RKO (cell line): Measurements from ENCODE around the gene LRP10.
A peak's percentile ranks its signal among the peaks of the same experiment; 100 is the strongest.

Experiments used
- DNase-seq: peaks from one replicate; pipeline ENCODE4 v3.0.0-alpha.2; 2016; ENCODE audit warnings: low spot score

The LRP10 gene

DNA sequence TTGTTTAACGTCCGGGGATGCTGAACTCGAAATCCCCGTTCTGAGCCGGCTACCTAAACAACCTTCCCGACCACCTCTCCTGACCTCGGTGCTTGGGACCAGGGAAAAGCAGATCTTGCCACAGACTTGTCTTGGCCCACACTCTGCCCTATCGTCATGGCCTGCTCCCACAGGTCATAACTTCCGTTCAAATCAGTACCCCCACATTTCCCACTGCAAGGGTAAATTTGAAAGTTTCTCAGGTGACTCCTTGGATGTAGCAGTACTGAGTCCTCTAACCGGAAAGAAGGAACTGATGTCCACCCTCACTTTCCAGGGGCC, 48.0 kb downstream of the LRP10 start:
- DNase-seq, result no peak

DNA sequence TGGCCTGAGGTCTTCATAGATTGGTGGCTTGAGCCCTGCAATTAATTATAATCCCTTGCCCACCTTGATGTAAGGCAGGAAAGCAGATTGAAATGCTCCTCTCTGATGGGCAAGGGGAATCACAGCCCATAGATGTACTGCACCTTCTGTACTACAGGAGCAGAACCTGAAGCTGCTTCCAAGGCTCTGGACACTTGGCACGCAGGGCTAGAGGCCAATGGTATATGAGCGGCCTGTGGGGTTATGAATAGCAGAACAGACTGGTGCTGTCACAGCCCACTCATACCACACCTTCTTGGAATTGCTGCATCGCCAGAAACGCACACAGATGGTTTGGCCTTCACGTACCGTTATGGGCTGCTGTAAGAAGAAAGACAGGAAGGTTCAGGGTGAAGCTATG, 49.2 kb downstream of the LRP10 start:
- DNase-seq, result no peak

DNA sequence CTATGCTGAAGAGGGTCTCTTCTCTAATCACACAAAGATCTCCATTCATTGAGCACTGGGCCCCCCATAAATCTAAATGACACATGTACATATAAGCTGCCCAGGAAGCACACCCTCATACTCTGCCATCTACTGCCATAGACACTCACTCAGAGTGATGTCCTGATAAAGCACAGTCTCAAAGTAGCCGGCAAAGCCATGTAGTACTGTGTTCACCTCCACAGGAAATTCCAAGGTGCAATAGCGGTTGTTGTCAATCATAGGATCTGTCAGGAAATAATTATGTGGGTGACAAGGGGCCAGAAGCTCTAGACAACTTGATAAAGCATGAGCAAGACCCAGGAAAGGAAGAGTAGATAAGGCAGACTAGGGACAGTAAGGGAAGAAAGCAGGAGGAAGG, 50.8 kb downstream of the LRP10 start:
- DNase-seq, result no peak

DNA sequence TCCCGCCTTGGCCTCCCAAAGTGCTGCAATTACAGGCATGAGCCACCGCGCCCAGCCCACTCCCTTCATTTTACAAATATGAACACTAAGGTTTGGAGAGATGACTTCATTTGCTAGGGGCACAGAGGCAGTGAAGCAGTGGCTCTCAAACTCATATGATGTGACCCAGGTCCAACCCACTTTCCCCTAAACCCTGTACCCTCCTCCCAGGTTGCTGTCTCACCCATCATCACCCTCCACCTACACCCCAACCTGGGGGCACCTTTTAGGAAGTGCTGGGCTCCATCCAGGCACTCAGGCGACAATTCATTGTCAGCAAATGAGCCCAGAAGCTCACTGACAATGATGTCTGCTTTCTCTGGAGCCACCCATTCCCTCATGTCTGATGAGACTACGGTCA, 52.2 kb downstream of the LRP10 start:
- DNase-seq, result no peak

DNA sequence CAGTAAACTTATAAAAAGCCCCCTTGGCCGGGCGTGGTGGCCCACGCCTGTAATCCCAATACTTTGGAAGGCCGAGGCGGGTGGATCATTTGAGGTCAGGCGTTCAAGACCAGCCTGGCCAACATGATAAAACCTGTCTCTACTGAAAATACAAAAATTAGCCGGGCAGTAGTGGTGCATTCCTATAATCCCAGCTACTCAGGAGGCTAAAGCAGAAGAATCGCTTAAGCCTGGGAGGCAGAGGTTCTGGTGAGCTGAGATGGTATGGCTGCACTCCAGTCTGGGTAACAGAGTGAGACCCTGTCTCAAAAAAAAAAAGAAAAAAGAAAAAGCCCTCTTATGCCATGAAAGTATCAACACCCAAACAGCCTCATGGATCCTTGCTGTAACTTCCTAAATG, 54.0 kb downstream of the LRP10 start:
- DNase-seq, result no peak

DNA sequence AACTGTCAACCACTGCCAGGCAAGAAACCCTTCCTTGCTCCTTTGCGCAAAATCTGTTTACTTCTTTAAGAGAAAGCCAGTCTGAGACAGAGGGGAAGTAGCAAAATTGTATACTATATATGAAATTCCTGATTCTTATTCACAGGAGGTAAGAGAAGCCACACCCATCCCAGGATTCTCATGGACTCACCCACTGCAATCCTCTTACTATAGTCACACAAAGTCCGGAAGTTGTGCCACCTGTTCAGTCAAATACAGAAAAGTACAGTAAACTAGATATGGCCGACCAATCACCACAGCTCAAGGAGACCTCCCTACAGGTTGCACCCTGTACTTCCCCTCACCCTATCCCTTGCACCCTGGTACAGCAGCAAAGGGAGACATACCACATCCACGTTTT, 54.8 kb downstream of the LRP10 start:
- peak; percentile 55 for DNase-seq

DNA sequence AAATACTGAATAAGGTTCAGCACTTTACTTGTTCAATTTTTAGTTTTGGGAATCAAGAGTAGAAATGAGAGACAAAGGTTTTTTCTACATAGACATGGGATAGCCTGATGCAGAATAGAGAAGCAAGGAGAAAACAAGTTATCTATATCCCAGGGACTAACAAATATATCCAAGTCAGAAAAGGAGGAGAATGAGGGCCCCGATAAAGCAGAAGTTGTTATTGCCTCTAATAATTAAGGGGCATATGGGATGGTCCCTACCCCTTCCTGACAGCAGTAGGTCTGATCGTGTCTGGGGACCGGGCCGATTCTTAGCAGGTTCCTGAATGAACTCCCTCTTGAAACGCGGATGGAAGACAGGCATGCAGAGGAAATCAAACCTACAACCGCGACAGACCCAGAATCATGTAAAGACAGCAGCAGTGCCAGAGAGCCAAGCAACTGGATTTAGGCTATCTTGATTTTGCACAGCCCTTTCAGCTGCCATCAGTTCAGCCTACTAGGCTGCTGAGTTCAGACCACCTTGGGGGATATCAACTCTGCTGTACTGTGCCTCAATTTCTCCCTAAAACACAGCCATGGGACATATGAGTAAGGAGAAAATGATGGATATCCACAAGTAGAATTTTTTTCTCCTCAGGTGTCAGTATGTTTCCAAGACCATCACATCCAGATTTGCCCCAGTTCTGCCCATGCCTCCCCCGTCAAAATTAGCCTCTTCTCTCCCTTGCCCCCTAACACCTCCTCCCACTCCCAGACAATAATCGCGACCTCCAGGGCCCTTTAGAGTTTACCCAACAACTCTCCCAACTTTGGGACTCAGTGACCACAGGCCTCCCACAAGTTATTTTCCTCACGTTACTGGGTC, 56.9 kb downstream of the LRP10 start:
- DNase-seq, result peak; percentile 48

DNA sequence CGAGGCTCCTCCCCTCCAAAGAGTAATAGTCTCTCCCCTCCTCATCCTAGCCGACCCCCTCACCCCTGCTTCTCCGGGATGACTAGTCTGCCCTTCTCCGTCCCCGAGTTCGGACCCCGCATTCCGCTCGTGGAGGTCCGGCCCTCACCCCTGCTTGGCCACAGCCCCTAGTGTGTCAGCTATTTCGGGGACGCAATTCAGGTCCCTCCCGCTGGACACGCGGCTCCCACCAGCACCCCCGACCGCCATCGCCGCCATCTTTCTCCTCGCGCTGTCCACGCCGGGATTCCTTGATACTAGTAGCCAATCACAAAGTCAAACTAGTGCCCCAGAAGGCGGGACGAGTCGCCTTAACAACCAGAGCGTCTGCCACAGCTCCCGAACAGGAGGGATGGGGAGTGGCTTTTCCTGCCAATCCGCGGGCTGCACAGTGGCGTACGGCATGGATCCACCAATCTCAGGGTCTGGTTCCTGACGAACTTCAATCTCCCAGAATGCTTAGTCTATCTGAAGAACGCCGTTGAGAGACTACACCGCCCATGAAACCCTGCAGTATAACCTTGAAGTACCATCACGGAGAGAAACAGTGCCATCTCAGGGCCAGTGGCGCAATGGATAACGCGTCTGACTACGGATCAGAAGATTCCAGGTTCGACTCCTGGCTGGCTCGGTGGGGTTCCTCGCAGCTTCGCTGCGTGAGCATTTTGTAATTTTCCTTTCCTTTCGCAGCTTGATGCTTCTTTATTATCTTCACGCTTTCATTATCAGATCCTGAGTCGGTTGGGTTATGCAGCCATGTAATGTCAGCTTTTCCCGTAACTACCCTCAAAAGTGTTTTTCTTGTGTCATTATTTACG, 57.8 kb downstream of the LRP10 start, which contains the start of gene PRMT5:
PRMT5 (minus strand) TSS at position 273 of the 857 bp plus-strand sequence; CDS start at position 258, 15 bp downstream.
- DNase-seq, result peak; percentile 100

DNA sequence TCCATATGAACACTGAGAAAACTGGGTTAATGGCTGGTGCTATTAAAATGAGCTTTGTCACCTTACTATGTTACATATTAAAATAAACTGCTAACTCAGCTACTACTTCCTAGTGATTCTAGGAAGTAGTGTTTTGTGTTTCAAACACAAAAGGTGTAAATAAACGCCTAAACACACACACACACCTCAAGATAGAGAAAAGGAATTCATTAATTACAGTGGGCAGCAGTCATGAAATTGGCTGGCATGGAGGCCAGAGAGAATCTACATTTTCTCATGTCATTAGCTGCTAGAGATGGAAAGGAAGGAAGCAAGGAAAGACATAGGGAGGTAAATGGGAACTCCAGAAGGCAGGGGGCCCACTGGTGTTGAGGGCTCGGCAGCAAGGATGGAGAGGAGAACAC, 58.4 kb downstream of the LRP10 start:
- no peak for DNase-seq
